Rectal smooth muscle tissue (tissue), 1 donor: Measurements from ENCODE around the gene TESMIN.

Source experiments
- H3K27ac ChIP-seq: one replicate; pipeline ENCODE4 v1.7.0; 2013; ENCODE audit warnings: low read depth, low read length, inconsistent platforms
- H3K27me3 ChIP-seq: one replicate; pipeline ENCODE4 v1.7.0; 2013; ENCODE audit warnings: low read length; ENCODE audit not compliant: control insufficient read depth, insufficient read depth
- H3K36me3 ChIP-seq: one replicate; pipeline ENCODE4 v1.7.0; 2013; ENCODE audit warnings: low read length; ENCODE audit not compliant: control insufficient read depth, insufficient read depth
- H3K4me1 ChIP-seq: one replicate; pipeline ENCODE4 v1.7.0; 2013; ENCODE audit warnings: low read length; ENCODE audit not compliant: control insufficient read depth, insufficient read depth
- H3K4me3 ChIP-seq: one replicate; pipeline ENCODE4 v1.7.0; 2013; ENCODE audit warnings: low read length
- H3K9ac ChIP-seq: one replicate; pipeline ENCODE4 v1.7.0; 2013; ENCODE audit warnings: low read length

The TESMIN gene

DNA sequence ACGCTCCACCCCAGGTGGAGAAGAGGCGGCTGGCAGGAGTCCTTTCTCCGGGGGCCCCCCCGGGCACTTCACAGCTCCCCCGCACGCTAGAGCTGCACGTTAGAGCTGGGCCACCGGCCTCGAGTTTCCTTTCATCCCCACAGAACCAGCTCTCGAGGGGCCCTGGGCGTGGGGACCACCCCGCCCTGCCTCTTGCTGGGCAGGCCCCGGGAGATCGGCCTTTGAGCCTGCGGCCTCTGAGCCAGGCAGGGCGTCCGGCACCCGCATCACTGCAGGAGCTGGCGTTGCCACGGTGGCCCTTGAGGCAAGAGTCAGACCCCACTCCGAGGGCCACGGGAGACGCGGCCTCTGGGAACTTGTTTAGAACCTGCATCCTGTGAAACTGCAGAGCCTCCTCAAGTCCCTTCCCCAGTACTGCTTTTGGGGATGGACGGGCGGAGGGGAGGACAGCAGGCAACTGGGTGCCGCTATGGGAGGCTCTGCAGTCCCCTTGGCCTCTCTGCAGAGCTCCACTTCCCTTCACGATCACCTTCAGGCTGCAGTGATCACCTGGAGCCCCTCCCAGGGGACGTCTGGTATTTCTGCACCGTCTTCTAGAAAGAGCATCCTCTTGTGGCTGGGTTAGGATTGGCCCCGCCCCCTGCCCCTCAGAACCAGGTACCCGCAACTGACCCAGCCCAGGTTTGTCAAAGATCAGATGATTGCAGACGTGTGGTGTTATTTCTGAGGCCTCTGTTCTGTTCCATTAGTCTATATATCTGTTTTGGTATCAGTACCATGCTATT is 80.9 kb downstream of the TESMIN start:
- H3K27me3 ChIP-seq, result no peaks in the 10 kb centered on the region
- H3K4me3 ChIP-seq, result no peak overlapping the region
- H3K36me3 ChIP-seq, result no peaks in the 10 kb centered on the region
- H3K9ac ChIP-seq, result no peak overlapping the region
- H3K4me1 ChIP-seq, result no peaks in the 10 kb centered on the region
- no peak overlapping the region for H3K27ac ChIP-seq

DNA sequence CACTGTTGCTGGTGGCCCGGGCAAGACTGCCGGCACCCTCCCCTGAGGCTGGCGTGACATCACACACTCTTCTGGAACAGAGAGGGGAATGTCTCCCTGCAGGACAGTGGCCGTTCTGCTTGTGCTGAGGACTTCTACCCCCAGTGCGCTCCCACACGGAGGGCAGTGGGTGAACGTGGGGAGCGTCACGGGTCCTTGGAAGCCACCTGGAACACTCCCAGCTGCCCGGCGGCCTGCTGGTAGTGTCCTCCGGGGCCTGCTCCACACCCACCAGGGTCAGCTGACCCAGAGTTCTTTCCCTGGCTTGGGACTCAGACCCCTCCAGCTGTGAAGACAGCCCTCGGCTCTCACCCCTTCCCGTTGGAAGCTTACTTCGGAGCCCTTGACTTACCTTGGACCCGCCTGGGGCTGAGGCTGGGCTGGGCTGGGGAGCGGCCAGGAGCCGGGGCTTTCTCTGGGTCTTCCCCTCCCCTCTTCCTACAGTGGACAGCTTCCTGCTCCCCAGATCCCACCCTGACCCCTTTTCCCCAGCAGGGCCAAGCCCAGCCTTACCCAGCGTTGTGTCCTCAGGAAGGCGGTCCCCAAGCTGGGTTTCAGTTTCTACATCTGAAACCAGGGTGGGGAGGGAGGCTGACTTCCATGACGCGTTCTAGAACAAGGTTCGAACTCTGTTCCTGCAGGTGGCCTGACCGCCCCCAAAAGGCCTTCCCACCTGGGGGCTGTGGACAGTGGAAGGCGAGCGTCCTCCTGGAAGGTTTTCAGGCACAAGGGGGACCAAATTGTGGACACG is 81.8 kb downstream of the TESMIN start:
- Histone ChIP-seq H3K36me3 (no peaks in the 10 kb centered on the region), H3K4me3 (no peak overlapping the region), H3K9ac (no peak overlapping the region), H3K27me3 (no peaks in the 10 kb centered on the region), H3K4me1 (no peaks in the 10 kb centered on the region), H3K27ac (no peak overlapping the region)

DNA sequence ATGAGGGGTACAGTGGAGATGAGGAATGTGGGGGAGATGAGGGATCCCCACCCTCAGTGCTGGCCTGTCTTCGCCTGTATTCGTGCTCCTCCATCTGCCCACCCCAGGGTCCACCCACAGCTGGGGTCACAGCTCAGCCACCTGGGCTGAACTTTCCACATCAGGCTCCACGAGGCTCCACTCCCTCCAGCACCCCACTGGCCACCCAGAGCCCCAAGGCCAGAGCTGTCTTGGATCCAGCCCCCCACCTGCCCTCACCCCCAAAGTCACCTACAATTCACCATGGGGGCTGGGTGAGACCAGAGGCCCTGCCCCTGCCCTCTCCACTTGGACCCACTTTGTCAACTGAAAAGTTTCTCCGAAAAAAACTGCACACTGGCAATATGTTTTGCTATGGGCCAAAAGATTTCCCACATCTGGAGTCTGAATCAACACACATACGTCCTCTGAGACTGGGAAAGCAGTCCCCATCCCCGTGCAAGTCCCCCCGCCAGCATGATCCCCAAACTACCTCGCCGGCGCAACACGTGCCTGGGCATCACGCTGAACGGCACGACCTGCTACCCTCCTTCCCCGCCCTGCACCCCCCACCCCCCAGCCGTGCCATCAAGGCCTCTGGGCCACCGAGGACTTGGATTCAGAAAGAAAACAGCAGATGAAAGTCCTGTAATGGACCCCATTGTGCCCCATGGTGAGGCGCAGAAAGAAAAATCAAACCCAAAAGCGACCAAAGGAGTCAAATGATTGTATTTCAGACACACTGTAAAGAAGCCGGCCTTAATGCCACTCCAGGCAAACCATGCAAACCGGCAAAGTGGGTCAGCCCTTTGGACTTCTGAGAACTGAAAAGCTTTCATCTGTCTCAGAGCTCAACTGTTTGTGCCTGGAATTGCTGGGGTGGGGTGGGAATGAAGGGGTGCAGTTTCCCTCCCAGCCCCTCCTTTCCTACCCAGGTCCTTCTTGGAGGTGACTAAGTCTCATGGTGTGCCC is 83.5 kb downstream of the TESMIN start:
- no peaks in the 10 kb centered on the region for H3K36me3 ChIP-seq

GRCh38 chr11:68666849-68667248 is 84.5 kb downstream of the TESMIN start:
- Histone ChIP-seq H3K9ac (no peak overlapping the region), H3K4me1 (no peaks in the 10 kb centered on the region), H3K36me3 (no peaks in the 10 kb centered on the region), H3K27me3 (no peaks in the 10 kb centered on the region), H3K4me3 (no peak overlapping the region), H3K27ac (no peak overlapping the region)

More for the DNA sequence above, 83.5 kb downstream of the TESMIN start:
- H3K27ac ChIP-seq, result no peak overlapping the region
- H3K4me1 ChIP-seq, result no peaks in the 10 kb centered on the region
- no peak overlapping the region for H3K9ac ChIP-seq
- no peak overlapping the region for H3K4me3 ChIP-seq
- no peaks in the 10 kb centered on the region for H3K27me3 ChIP-seq

DNA sequence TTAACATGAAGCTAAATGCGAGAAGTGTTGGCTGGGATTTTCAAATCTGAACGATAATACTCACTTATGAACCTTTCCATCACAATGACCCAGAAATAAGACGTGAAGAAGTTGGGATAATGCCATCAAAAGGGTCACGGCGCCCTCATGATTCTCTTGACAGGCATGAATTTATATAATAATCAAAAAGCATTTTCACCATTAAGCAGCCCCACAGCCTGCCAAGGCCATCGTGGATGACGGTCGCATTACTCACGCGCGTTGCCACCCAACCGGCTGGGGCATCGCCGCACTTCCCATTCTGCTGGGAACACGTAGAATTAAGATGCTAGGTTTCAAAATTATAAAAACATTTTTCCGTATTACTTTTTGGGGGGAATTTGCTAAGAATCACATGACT is 85.9 kb downstream of the TESMIN start:
- Histone ChIP-seq H3K4me1 (no peaks in the 10 kb centered on the region), H3K4me3 (no peak overlapping the region), H3K9ac (no peak overlapping the region), H3K27ac (no peak overlapping the region), H3K36me3 (no peaks in the 10 kb centered on the region), H3K27me3 (no peaks in the 10 kb centered on the region)

- no peaks in the 10 kb centered on the region for H3K4me1 ChIP-seq
- no peak overlapping the region for H3K4me3 ChIP-seq
- no peaks in the 10 kb centered on the region for H3K36me3 ChIP-seq
- H3K27me3 ChIP-seq, result no peaks in the 10 kb centered on the region
- no peak overlapping the region for H3K27ac ChIP-seq
- H3K9ac ChIP-seq, result no peak overlapping the region
Measured at GRCh38 chr11:68664906-68665305, 86.4 kb downstream of the TESMIN start.

GRCh38 chr11:68664141-68664540 is 87.2 kb downstream of the TESMIN start:
- H3K27me3 ChIP-seq, result no peaks in the 10 kb centered on the region
- H3K9ac ChIP-seq, result no peak overlapping the region
- no peak overlapping the region for H3K27ac ChIP-seq
- H3K4me3 ChIP-seq, result no peak overlapping the region
- H3K36me3 ChIP-seq, result no peaks in the 10 kb centered on the region
- H3K4me1 ChIP-seq, result no peaks in the 10 kb centered on the region

GRCh38 chr11:68663482-68664010 is 87.8 kb downstream of the TESMIN start:
- H3K4me1 ChIP-seq, result no peaks in the 10 kb centered on the region
- no peaks in the 10 kb centered on the region for H3K27me3 ChIP-seq
- H3K36me3 ChIP-seq, result no peaks in the 10 kb centered on the region
- no peak overlapping the region for H3K4me3 ChIP-seq
- H3K9ac ChIP-seq, result no peak overlapping the region
- no peak overlapping the region for H3K27ac ChIP-seq

GRCh38 chr11:68661697-68662603 is 89.4 kb downstream of the TESMIN start:
- Histone ChIP-seq H3K4me3 (no peak overlapping the region), H3K4me1 (no peaks in the 10 kb centered on the region), H3K27ac (no peak overlapping the region), H3K36me3 (no peaks in the 10 kb centered on the region), H3K9ac (no peak overlapping the region), H3K27me3 (no peaks in the 10 kb centered on the region)

- H3K9ac ChIP-seq, result no peak overlapping the region
- H3K27ac ChIP-seq, result no peak overlapping the region
- H3K4me1 ChIP-seq, result no peaks in the 10 kb centered on the region
- H3K27me3 ChIP-seq, result no peaks in the 10 kb centered on the region
- no peak overlapping the region for H3K4me3 ChIP-seq
- no peaks in the 10 kb centered on the region for H3K36me3 ChIP-seq
Measured at GRCh38 chr11:68661014-68661413, 90.3 kb downstream of the TESMIN start.

DNA sequence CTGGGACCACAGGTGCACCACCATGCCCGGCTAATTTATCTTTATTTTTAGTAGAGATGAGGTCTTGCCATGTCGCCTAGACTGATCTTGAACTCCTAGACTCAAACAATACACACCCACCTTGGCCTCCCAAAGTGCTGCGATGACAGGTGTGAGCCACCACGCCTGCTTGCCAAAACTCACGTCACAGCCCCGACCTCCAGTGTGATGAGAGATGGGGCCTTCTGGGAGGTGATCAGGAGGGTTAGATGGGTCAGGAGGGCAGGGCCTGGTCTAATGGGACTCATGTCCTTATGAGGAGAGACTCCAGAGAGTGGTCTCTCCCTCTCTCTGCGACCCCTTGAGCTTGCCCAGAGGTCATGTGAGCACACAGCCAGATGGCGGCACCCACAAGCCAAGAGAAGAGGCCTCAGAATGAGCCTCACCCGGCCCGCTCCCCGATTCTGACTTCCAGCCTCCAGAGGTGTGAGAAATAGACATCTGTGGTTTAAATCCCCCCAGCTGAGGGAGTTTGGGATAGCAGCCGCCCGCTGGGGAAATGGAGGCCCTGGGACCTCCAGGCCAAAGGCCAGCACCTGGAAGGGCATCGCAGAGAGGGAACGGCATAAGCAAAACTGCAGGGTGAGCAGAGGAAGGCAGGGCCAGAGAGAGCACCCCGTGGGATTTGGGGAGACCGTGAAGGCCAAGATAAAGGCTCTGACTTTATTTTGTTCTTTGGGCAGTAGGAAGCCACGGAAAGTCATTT is 91.1 kb downstream of the TESMIN start:
- Histone ChIP-seq H3K4me1 (no peaks in the 10 kb centered on the region), H3K9ac (no peak overlapping the region), H3K36me3 (no peaks in the 10 kb centered on the region), H3K27me3 (no peaks in the 10 kb centered on the region), H3K27ac (no peak overlapping the region), H3K4me3 (no peak overlapping the region)
